ES-I3 (cell line): ENCODE results near the gene PGLYRP4.

ENCODE experiments used
- H3K36me3 ChIP-seq: 2 replicates; pipeline ENCODE4 v1.6.1; 2013; ENCODE audit warnings: mild to moderate bottlenecking, low read length, control low read depth, moderate library complexity; ENCODE audit not compliant: insufficient read depth
- H3K4me1 ChIP-seq: 2 replicates; pipeline ENCODE4 v1.6.1; 2013; ENCODE audit warnings: mild to moderate bottlenecking, control low read depth, low read length; ENCODE audit not compliant: insufficient read depth
- H3K9ac ChIP-seq: 2 replicates; pipeline ENCODE4 v1.6.1; 2013; ENCODE audit warnings: low read depth, mild to moderate bottlenecking, low read length, moderate library complexity
- H3K9me3 ChIP-seq: 2 replicates; pipeline ENCODE4 v1.6.1; 2013; ENCODE audit warnings: mild to moderate bottlenecking, low read length, moderate library complexity; ENCODE audit not compliant: control insufficient read depth, insufficient read depth

The PGLYRP4 gene

GRCh38 chr1:153364766-153365666, 16.4 kb upstream of the PGLYRP4 start:
- H3K9me3 ChIP-seq = no peaks in the 10 kb centered on the region
- no peak overlapping the region for H3K9ac ChIP-seq
- no peaks in the 10 kb centered on the region for H3K36me3 ChIP-seq
- no peaks in the 10 kb centered on the region for H3K4me1 ChIP-seq

GRCh38 chr1:153364156-153364555, 15.5 kb upstream of the PGLYRP4 start:
- H3K9ac ChIP-seq = no peak overlapping the region
- no peaks in the 10 kb centered on the region for H3K36me3 ChIP-seq

GRCh38 chr1:153363641-153364040, 15.0 kb upstream of the PGLYRP4 start:
- Histone ChIP-seq H3K36me3 (no peaks in the 10 kb centered on the region), H3K9me3 (no peaks in the 10 kb centered on the region)

More at GRCh38 chr1:153364156-153364555, 15.5 kb upstream of the PGLYRP4 start:
- H3K4me1 ChIP-seq = no peaks in the 10 kb centered on the region
- no peaks in the 10 kb centered on the region for H3K9me3 ChIP-seq

GRCh38 chr1:153362187-153362775, 13.6 kb upstream of the PGLYRP4 start:
- no peaks in the 10 kb centered on the region for H3K9me3 ChIP-seq
- H3K36me3 ChIP-seq = no peaks in the 10 kb centered on the region
- H3K4me1 ChIP-seq = no peaks in the 10 kb centered on the region
- H3K9ac ChIP-seq = no peak overlapping the region

More at GRCh38 chr1:153363641-153364040, 15.0 kb upstream of the PGLYRP4 start:
- no peaks in the 10 kb centered on the region for H3K4me1 ChIP-seq
- no peak overlapping the region for H3K9ac ChIP-seq

GRCh38 chr1:153361480-153362109, 13.0 kb upstream of the PGLYRP4 start:
- Histone ChIP-seq H3K4me1 (no peaks in the 10 kb centered on the region), H3K36me3 (no peaks in the 10 kb centered on the region), H3K9me3 (no peaks in the 10 kb centered on the region), H3K9ac (no peak overlapping the region)

- H3K4me1 ChIP-seq = no peaks in the 10 kb centered on the region
- no peaks in the 10 kb centered on the region for H3K36me3 ChIP-seq
- no peak overlapping the region for H3K9ac ChIP-seq
- no peaks in the 10 kb centered on the region for H3K9me3 ChIP-seq
These were observed 12.2 kb upstream of the PGLYRP4 start for GRCh38 chr1:153360592-153361479.

GRCh38 chr1:153360190-153360589, 11.5 kb upstream of the PGLYRP4 start:
- Histone ChIP-seq H3K36me3 (no peaks in the 10 kb centered on the region), H3K9ac (no peak overlapping the region), H3K9me3 (no peaks in the 10 kb centered on the region), H3K4me1 (no peaks in the 10 kb centered on the region)

- H3K36me3 ChIP-seq = no peaks in the 10 kb centered on the region
- no peaks in the 10 kb centered on the region for H3K4me1 ChIP-seq
- H3K9me3 ChIP-seq = no peaks in the 10 kb centered on the region
- H3K9ac ChIP-seq = no peak overlapping the region
These were observed 10.6 kb upstream of the PGLYRP4 start for GRCh38 chr1:153359241-153359640.

GRCh38 chr1:153358691-153358975, 10.0 kb upstream of the PGLYRP4 start:
- Histone ChIP-seq H3K36me3 (no peaks in the 10 kb centered on the region), H3K9me3 (no peaks in the 10 kb centered on the region), H3K4me1 (no peaks in the 10 kb centered on the region), H3K9ac (no peak overlapping the region)

GRCh38 chr1:153357853-153358690, 9.4 kb upstream of the PGLYRP4 start, which contains the start of gene S100A9:
TSS of gene S100A9 (plus strand) at chr1:153357854. CDS start at chr1:153358284, 430 bp downstream.
- Histone ChIP-seq H3K36me3 (no peaks in the 10 kb centered on the region), H3K9me3 (no peaks in the 10 kb centered on the region), H3K4me1 (no peaks in the 10 kb centered on the region), H3K9ac (no peak within 1 kb of the TSS)

- Histone ChIP-seq H3K9ac (no peak overlapping the region), H3K36me3 (no peaks in the 10 kb centered on the region), H3K9me3 (no peaks in the 10 kb centered on the region), H3K4me1 (no peaks in the 10 kb centered on the region)
These were observed 8.6 kb upstream of the PGLYRP4 start for GRCh38 chr1:153357076-153357852.

GRCh38 chr1:153356392-153357075, 7.9 kb upstream of the PGLYRP4 start:
- Histone ChIP-seq H3K9me3 (no peaks in the 10 kb centered on the region), H3K4me1 (no peaks in the 10 kb centered on the region), H3K36me3 (no peaks in the 10 kb centered on the region), H3K9ac (no peak overlapping the region)
